ENCODE data around the gene EBLN2. TPM values are rescaled to one million over a fixed set of nuclear protein-coding genes. Genes with fewer than 3 reads are reported as not detected.

EBLN2 gene
- total and polyA plus RNA-seq, 2 donors (not counting 3 experiments of a cell fraction or from before 2014, with no cell fraction given), result 2.5 to 7.3 TPM

GRCh38 chr3:73041537-73041936, 19.9 kb upstream of the EBLN2 start:
- CTCF ChIA-PET, result interaction anchor here (1.1 to 1.2 kb wide), 2 partner anchors 15 to 106 kb away, joined by 3 to 5 read pairs; no protein-coding TSS in a partner anchor
- intact Hi-C loops (cut with micrococcal nuclease) (no loop called here), dilution Hi-C loops (cut with MboI; ENCODE audit: extremely low pct_ligation_motif_present, low sequenced_read_pairs) (no loop called here)
- Histone ChIP-seq H2AFZ (ENCODE audit: low read depth, low read length) (no peak overlapping the region), H3K9me1 (replicated peaks; ENCODE audit: control insufficient read depth, extremely low read depth, insufficient read depth, low read length) (no peaks in the 10 kb centered on the region), H3K79me2 (ENCODE audit: control insufficient read depth, insufficient read depth, low read length) (peaks cover 99% of the 10 kb centered on the region), H3K9ac (replicated peaks; ENCODE audit: extremely low read depth, insufficient read depth, low read length) (no peak overlapping the region), H3K4me3 (replicated peaks in 1 of 3; ENCODE audit: insufficient read depth in 1 of 3, low read depth in 1 of 3, low read length in 3 of 3) (no peak overlapping the region), H3K27me3 (ENCODE audit: control insufficient read depth in 2 of 2, insufficient read depth in 2 of 2, low read length in 2 of 2) (no peaks in the 10 kb centered on the region), H3K4me2 (ENCODE audit: insufficient read depth, low read length) (no peak overlapping the region), H3K27ac (ENCODE audit: insufficient read depth, low read depth, low read length) (no peak overlapping the region), H3K9me3 (replicated peaks; ENCODE audit: control insufficient read depth, insufficient read depth, low read length) (no peaks in the 10 kb centered on the region), H4K20me1 (replicated peaks; ENCODE audit: control insufficient read depth, extremely low read depth, insufficient read depth, low read length) (peaks cover 28% of the 10 kb centered on the region), H3K4me1 (ENCODE audit: control insufficient read depth, extremely low read depth, insufficient read depth, low read length) (peaks cover 15% of the 10 kb centered on the region), H3K36me3 (ENCODE audit: control insufficient read depth in 2 of 2, extremely low read depth in 1 of 2, insufficient read depth in 2 of 2, low read length in 2 of 2) (no peaks in the 10 kb centered on the region)
- DNase-seq (ENCODE audit: low read depth, low spot score), result no peak
- no peak for FAIRE-seq
- TF ChIP-seq MYC (IDR thresholded peaks at IDR 0.05; ENCODE audit: low read depth, low read length), result no peak
- no peak for TF ChIP-seq MAX (IDR thresholded peaks at IDR 0.05; ENCODE audit: insufficient read depth, insufficient read length)
- no peak for TF ChIP-seq CTCF (IDR thresholded peaks at IDR 0.05; ENCODE audit: extremely low read depth in 1 of 2, insufficient read depth in 1 of 2, low read depth in 1 of 2, low read length in 2 of 2)
- TF ChIP-seq POLR2A (IDR thresholded peaks at IDR 0.05; ENCODE audit: low read depth, low read length), result no peak
- no peak for TF ChIP-seq JUN (IDR thresholded peaks at IDR 0.05; ENCODE audit: borderline replicate concordance, insufficient read depth, insufficient read length, low read depth)
- TF ChIP-seq FOS (IDR thresholded peaks at IDR 0.05; ENCODE audit: borderline replicate concordance, insufficient read depth, low read length), result no peak
- TF ChIP-seq POLR2AphosphoS5 (IDR thresholded peaks at IDR 0.05; ENCODE audit: insufficient read depth, low read depth, low read length), result no peak
- no peak for TF ChIP-seq EZH2 (IDR thresholded peaks at IDR 0.05; ENCODE audit: borderline replicate concordance, low read depth, low read length, severe bottlenecking)
- no peak for TF ChIP-seq GATA2 (IDR thresholded peaks at IDR 0.05; ENCODE audit: insufficient read depth, insufficient read length, low read depth, low read length)
- BruUV-seq (replicated peaks), result no TSS peak
- POLR2A ChIA-PET, result interaction anchor here (0.5 kb wide), 1 partner anchor 39 kb away, joined by 4 read pairs; no protein-coding TSS in a partner anchor
